ENCODE measurements around the gene PACSIN2.
"Not testable (repeated sequence)": the region's sequence is repeated elsewhere in the genome, so short reads cannot be mapped to it uniquely, and the experiment has no call there.

GRCh38 chr22:42961400-42961690, 53.6 kb downstream of the PACSIN2 start:
- not testable (repeated sequence) for TF ChIP-seq RELA (CRISPR knock-in tag; IDR thresholded peaks at IDR 0.05; ENCODE audit: borderline replicate concordance); CBFB (CRISPR knock-in tag; IDR thresholded peaks at IDR 0.05; ENCODE audit: low read depth); ZNF532 (CRISPR knock-in tag; IDR thresholded peaks at IDR 0.05; ENCODE audit: borderline replicate concordance); CTCF (IDR thresholded peaks at IDR 0.05); ZNF121 (CRISPR knock-in tag; IDR thresholded peaks at IDR 0.05); USF1 (CRISPR knock-in tag; IDR thresholded peaks at IDR 0.05); HMGA2 (CRISPR knock-in tag; IDR thresholded peaks at IDR 0.05); ATF3 (CRISPR knock-in tag; conservative IDR thresholded peaks at IDR 0.05); IRF2 (CRISPR knock-in tag; IDR thresholded peaks at IDR 0.05; ENCODE audit: borderline replicate concordance, low read depth); MAX (CRISPR knock-in tag; IDR thresholded peaks at IDR 0.05)
